Fibroblast of lung (primary cell): ENCODE measurements around the gene WDR31. TPM values are rescaled to one million over a fixed set of nuclear protein-coding genes. Genes with fewer than 3 reads are reported as not detected.

Experiments used
- DNase-seq, 2 donors: peaks; one replicate each; pipeline versions ENCODE4 v3.0.0 to v3.0.0-alpha.2; 2010; ENCODE audit warnings: low read depth in 2 of 2
- H2AFZ ChIP-seq: 2 replicates; pipeline ENCODE4 v1.5.1; 2012; ENCODE audit warnings: low read length, control low read depth, inconsistent platforms
- H3K27ac ChIP-seq: 2 replicates; pipeline ENCODE4 v1.5.1; 2011; ENCODE audit warnings: low read length, control low read depth; ENCODE audit not compliant: insufficient read depth
- H3K27me3 ChIP-seq: 2 replicates; pipeline ENCODE4 v1.5.1; 2011; ENCODE audit warnings: mild to moderate bottlenecking, low read length; ENCODE audit not compliant: control insufficient read depth, insufficient read depth
- H3K36me3 ChIP-seq: 2 replicates; pipeline ENCODE4 v1.5.1; 2011; ENCODE audit warnings: low read length; ENCODE audit not compliant: control insufficient read depth, insufficient read depth
- H3K4me1 ChIP-seq: 2 replicates; pipeline ENCODE4 v1.5.1; 2011; ENCODE audit warnings: low read length; ENCODE audit not compliant: control insufficient read depth, insufficient read depth; ENCODE audit errors: extremely low read depth
- H3K4me2 ChIP-seq: 2 replicates; pipeline ENCODE4 v1.5.1; 2011; ENCODE audit warnings: low read length, control low read depth; ENCODE audit not compliant: insufficient read depth; ENCODE audit errors: extremely low read depth
- H3K4me3 ChIP-seq, 4 experiments: fragments of 200-600 bp in 1 of 4; sonication (generic) in 1 of 4; replicated peaks in 1 of 4; 2 replicates each; pipeline ENCODE4 v1.5.1; 2011 to 2016; ENCODE audit warnings: low read length in 4 of 4, low read depth in 3 of 4, mild to moderate bottlenecking in 3 of 4, control low read depth in 2 of 4, inconsistent platforms in 1 of 4, mixed read lengths in 1 of 4; ENCODE audit not compliant: insufficient read depth in 1 of 4; ENCODE audit errors: control extremely low read depth in 1 of 4
- H3K79me2 ChIP-seq: 2 replicates; pipeline ENCODE4 v1.5.1; 2012; ENCODE audit warnings: mild to moderate bottlenecking, low read length, inconsistent platforms; ENCODE audit not compliant: control insufficient read depth, insufficient read depth
- H3K9ac ChIP-seq: 2 replicates; pipeline ENCODE4 v1.5.1; 2011; ENCODE audit warnings: mild to moderate bottlenecking, low read length, control low read depth; ENCODE audit not compliant: insufficient read depth
- H3K9me3 ChIP-seq: 2 replicates; pipeline ENCODE4 v1.5.1; 2012; ENCODE audit warnings: low read depth, low read length; ENCODE audit not compliant: control insufficient read depth, insufficient read depth
- H4K20me1 ChIP-seq: 2 replicates; pipeline ENCODE4 v1.5.1; 2011; ENCODE audit warnings: low read length; ENCODE audit not compliant: control insufficient read depth, insufficient read depth; ENCODE audit errors: extremely low read depth
- EZH2 ChIP-seq: IDR thresholded peaks from 2 replicates; pipeline ENCODE4 v1.5.1; 2012; ENCODE audit warnings: low read length, control low read depth, mild to moderate bottlenecking; ENCODE audit errors: missing control alignments
- polyA plus RNA-seq, 2 donors: library from polyadenylated mRNA; depleted of rRNA in 1 of 2; stranded (reverse) in 1 of 2; unstranded in 1 of 2; fragments of >200 nt; gene quantifications; 2 replicates each; pipeline ENCODE4 v1.2.1, GENCODE V29; 2011 to 2012; ENCODE audit warnings: missing spikeins in 1 of 2
- total RNA-seq: library from RNA; depleted of rRNA; stranded (reverse); fragments of >200 nt; gene quantifications from 2 replicates; pipeline ENCODE4 v1.2.1, GENCODE V29; 2014
- TF ChIP-seq, protein P1 (sequence below), 2 donors: IDR thresholded peaks in 1 of 2; conservative IDR thresholded peaks in 1 of 2; 1 replicate in 1 of 2; 2 replicates in 1 of 2; pipeline ENCODE4 v1.5.1; 2011 to 2012; ENCODE audit warnings: low read length in 2 of 2, control low read depth in 1 of 2, inconsistent platforms in 1 of 2, low read depth in 1 of 2, mild to moderate bottlenecking in 1 of 2

WDR31 gene
- total and polyA plus RNA-seq, 2 donors (not counting 1 experiment from before 2014, with no cell fraction given): 1.6 to 4.0 TPM

DNA sequence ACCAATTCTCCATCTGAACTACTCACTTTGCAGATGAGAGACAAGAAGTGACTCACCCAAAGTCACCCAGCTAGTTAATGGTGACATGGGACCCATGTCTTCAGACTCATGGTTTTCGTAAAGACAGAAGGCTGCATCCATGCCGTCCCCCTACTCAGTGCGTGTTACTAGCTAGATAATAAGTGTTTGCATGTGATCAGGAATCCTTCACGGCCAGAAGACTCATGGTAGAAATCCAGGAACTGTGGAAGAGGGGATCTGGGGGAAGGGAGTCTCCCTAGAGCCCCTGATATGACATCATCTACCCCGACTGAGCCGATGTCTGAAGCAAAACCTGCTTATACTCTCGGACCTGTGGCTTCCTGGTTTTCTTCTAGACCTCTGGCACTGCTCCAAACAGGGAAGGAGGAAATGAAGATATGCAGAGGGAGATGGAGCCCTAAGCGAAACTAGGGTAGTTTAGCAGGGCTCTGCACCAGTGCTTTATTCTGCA lies 40.2 kb downstream of the WDR31 start:
- H3K9me3 ChIP-seq: no peaks in the 10 kb centered on the region
- no peaks in the 10 kb centered on the region for H3K36me3 ChIP-seq
- no peak for TF ChIP-seq EZH2
- TF ChIP-seq, protein P1, sequence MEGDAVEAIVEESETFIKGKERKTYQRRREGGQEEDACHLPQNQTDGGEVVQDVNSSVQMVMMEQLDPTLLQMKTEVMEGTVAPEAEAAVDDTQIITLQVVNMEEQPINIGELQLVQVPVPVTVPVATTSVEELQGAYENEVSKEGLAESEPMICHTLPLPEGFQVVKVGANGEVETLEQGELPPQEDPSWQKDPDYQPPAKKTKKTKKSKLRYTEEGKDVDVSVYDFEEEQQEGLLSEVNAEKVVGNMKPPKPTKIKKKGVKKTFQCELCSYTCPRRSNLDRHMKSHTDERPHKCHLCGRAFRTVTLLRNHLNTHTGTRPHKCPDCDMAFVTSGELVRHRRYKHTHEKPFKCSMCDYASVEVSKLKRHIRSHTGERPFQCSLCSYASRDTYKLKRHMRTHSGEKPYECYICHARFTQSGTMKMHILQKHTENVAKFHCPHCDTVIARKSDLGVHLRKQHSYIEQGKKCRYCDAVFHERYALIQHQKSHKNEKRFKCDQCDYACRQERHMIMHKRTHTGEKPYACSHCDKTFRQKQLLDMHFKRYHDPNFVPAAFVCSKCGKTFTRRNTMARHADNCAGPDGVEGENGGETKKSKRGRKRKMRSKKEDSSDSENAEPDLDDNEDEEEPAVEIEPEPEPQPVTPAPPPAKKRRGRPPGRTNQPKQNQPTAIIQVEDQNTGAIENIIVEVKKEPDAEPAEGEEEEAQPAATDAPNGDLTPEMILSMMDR (conservative IDR thresholded peaks at IDR 0.05 in 1 of 2, IDR thresholded peaks at IDR 0.05 in 1 of 2; ENCODE audit: low read depth in 1 of 2, low read length in 2 of 2): no peak
- H4K20me1 ChIP-seq: no peaks in the 10 kb centered on the region
- no peaks in the 10 kb centered on the region for H3K4me1 ChIP-seq
- no peak overlapping the region for H3K9ac ChIP-seq
- no peak overlapping the region for H3K4me2 ChIP-seq
- no peak for DNase-seq
- peaks cover 3% of the 10 kb centered on the region for H3K27me3 ChIP-seq
- H3K4me3 ChIP-seq: no peak overlapping the region
- no peak overlapping the region for H3K27ac ChIP-seq
- no peaks in the 10 kb centered on the region for H3K79me2 ChIP-seq
- H2AFZ ChIP-seq: no peak overlapping the region

DNA sequence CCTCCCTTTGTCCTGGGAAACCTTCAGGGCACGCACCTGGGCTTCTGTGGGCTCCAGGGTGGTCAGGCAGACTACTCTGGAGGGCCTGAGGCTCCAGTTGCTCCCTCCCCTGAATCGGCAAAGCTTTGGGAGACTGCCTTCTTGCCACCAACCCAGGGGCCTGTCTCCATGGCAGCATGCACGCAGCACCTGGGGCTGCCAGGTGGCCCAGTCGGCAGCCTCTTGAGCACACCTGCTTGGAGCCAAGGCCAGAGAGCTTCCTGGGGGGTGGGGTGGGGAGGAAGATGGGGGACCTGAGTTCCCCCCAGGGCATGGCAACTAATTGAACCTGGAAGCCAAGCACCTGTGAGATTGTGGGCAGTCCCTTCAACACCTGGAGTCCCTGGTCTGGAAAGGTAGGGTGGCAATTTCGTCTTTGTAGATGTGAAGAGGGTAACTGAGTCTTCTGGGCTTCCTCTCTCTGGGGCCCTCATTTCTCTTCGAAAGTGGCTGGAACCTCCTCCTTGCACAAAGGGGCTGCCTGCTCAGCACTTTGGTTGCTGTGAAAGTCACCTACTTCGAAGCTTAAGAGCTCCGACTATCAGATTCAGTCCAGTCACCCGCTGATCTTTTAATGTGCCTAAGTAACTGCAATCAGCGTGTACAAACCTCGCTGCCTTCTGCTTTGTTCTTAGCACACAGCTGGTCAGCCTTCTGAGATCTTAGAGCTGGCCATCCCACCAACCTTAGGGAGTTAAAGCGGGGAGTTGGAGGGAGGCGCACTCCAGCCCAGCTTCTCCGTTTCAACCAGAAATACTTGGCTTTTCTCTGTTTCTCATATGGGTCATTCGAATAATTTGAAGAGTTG lies 40.9 kb downstream of the WDR31 start:
- no peak overlapping the region for H2AFZ ChIP-seq
- no peaks in the 10 kb centered on the region for H3K4me1 ChIP-seq
- DNase-seq: no peak
- TF ChIP-seq, protein P1 (conservative IDR thresholded peaks at IDR 0.05 in 1 of 2, IDR thresholded peaks at IDR 0.05 in 1 of 2; ENCODE audit: low read depth in 1 of 2, low read length in 2 of 2): no peak
- no peak for TF ChIP-seq EZH2
- no peaks in the 10 kb centered on the region for H3K79me2 ChIP-seq
- no peaks in the 10 kb centered on the region for H3K36me3 ChIP-seq
- no peak overlapping the region for H3K9ac ChIP-seq
- H3K27me3 ChIP-seq: peaks cover 3% of the 10 kb centered on the region
- no peak overlapping the region for H3K27ac ChIP-seq
- H4K20me1 ChIP-seq: no peaks in the 10 kb centered on the region
- no peaks in the 10 kb centered on the region for H3K9me3 ChIP-seq
- H3K4me3 ChIP-seq: no peak overlapping the region
- no peak overlapping the region for H3K4me2 ChIP-seq

DNA sequence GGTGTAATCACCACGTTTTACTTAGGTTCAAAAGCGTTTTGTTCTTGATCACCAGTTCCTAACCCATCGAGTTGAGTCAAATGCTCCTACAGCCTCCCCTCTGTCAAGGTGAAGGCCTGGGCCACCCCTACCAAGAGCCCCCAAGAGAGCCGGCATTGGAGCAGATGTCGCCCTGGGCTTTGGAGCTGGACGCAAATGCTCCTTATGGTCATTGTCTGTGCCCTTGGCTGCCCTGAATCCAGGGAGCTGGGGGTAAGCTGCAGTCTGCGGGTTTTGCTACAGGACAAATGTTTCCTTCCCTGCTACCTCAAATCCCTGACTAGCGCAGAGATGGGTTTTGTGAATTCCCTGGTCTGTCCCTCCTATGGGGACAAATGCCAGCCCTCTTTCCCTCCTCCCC lies 41.8 kb downstream of the WDR31 start:
- Histone ChIP-seq H4K20me1 (no peaks in the 10 kb centered on the region), H3K9me3 (no peaks in the 10 kb centered on the region), H3K4me3 (no peak overlapping the region), H3K27ac (no peak overlapping the region), H3K27me3 (peaks cover 1% of the 10 kb centered on the region), H3K79me2 (no peaks in the 10 kb centered on the region), H3K4me2 (no peak overlapping the region), H2AFZ (no peak overlapping the region), H3K9ac (no peak overlapping the region), H3K4me1 (peaks cover 2% of the 10 kb centered on the region), H3K36me3 (no peaks in the 10 kb centered on the region)
- no peak for DNase-seq
- TF ChIP-seq, protein P1 (conservative IDR thresholded peaks at IDR 0.05 in 1 of 2, IDR thresholded peaks at IDR 0.05 in 1 of 2; ENCODE audit: low read depth in 1 of 2, low read length in 2 of 2): no peak
- no peak for TF ChIP-seq EZH2
